ENCODE results near the gene RAB27A. TPM values are rescaled to one million over a fixed set of nuclear protein-coding genes. Genes with fewer than 3 reads are reported as not detected.
"Not testable (repeated sequence)": the region's sequence is repeated elsewhere in the genome, so short reads cannot be mapped to it uniquely, and the experiment has no call there.

Gene RAB27A
- polyA plus RNA-seq, 1 donor, result 5.8 TPM

GRCh38 chr15:55282284-55282833, 7.3 kb downstream of the RAB27A start:
- no peak for DNase-seq (ENCODE audit: low read depth)

GRCh38 chr15:55281517-55282228, 7.9 kb downstream of the RAB27A start:
- no peak for DNase-seq (ENCODE audit: low read depth)

- not testable (repeated sequence) for DNase-seq (ENCODE audit: low read depth)
Measured at GRCh38 chr15:55280589-55280988, 9.0 kb downstream of the RAB27A start.

GRCh38 chr15:55279746-55280351, 9.8 kb downstream of the RAB27A start:
- DNase-seq (ENCODE audit: low read depth), result no peak

- no peak for DNase-seq (ENCODE audit: low read depth)
Measured at GRCh38 chr15:55279100-55279745, 10.4 kb downstream of the RAB27A start.

- DNase-seq (ENCODE audit: low read depth), result no peak
Measured at GRCh38 chr15:55277715-55278114, 11.9 kb downstream of the RAB27A start.

- DNase-seq (ENCODE audit: low read depth), result no peak
Measured at GRCh38 chr15:55277116-55277564, 12.5 kb downstream of the RAB27A start.

- no peak for DNase-seq (ENCODE audit: low read depth)
Measured at GRCh38 chr15:55276324-55276723, 13.3 kb downstream of the RAB27A start.

GRCh38 chr15:55270291-55270690, 19.3 kb downstream of the RAB27A start:
- no peak for DNase-seq (ENCODE audit: low read depth)

- DNase-seq (ENCODE audit: low read depth), result no peak
Measured at GRCh38 chr15:55268176-55268695, 21.4 kb downstream of the RAB27A start.

GRCh38 chr15:55267401-55268175, 22.0 kb downstream of the RAB27A start:
- DNase-seq (ENCODE audit: low read depth), result no peak

- DNase-seq (ENCODE audit: low read depth), result no peak
Measured at GRCh38 chr15:55266547-55266946, 23.1 kb downstream of the RAB27A start.

- DNase-seq (ENCODE audit: low read depth), result no peak
Measured at GRCh38 chr15:55260562-55261131, 29.0 kb downstream of the RAB27A start.

GRCh38 chr15:55257938-55258337, 31.7 kb downstream of the RAB27A start:
- DNase-seq (ENCODE audit: low read depth), result no peak

- DNase-seq (ENCODE audit: low read depth), result no peak
Measured at GRCh38 chr15:55257012-55257670, 32.5 kb downstream of the RAB27A start.

GRCh38 chr15:55256281-55257011, 33.2 kb downstream of the RAB27A start:
- no peak for DNase-seq (ENCODE audit: low read depth)

- no peak for DNase-seq (ENCODE audit: low read depth)
Measured at GRCh38 chr15:55255714-55256113, 33.9 kb downstream of the RAB27A start.

- no peak for DNase-seq (ENCODE audit: low read depth)
Measured at GRCh38 chr15:55254916-55255679, 34.5 kb downstream of the RAB27A start.

- DNase-seq (ENCODE audit: low read depth), result no peak
Measured at GRCh38 chr15:55253580-55253979, 36.0 kb downstream of the RAB27A start.
